SK-N-SH (cell line): Measurements from ENCODE around the gene LCN9. TPM values are rescaled to one million over a fixed set of nuclear protein-coding genes. Genes with fewer than 3 reads are reported as not detected.

Experiments used
- CTCF ChIA-PET: fragments of 300-600, 350-600 bp; formaldehyde crosslinking; extraction: SDS; loops from one replicate; lab custom pipeline; 2021; lab: Yijun Ruan, JAX
- POLR2A ChIA-PET: fragments of 350-600 bp; sonication (Branson Sonifier 250); formaldehyde crosslinking; extraction: SDS; loops from one replicate; lab custom pipeline; 2020; ENCODE audit warnings: antibody characterized with exemption, inconsistent platforms; lab: Yijun Ruan, JAX
- DNase-seq: peaks from one replicate; pipeline ENCODE4 v3.0.0; 2012
- H2AFZ ChIP-seq: fragments of 200-600 bp; sonication (generic); 2 replicates; pipeline ENCODE4 v1.8.1; 2016; ENCODE audit warnings: antibody characterized with exemption, mild to moderate bottlenecking, low read depth
- H3F3A ChIP-seq: fragments of 200-600 bp; sonication (generic); replicated peaks from 2 replicates; pipeline ENCODE3; 2016; ENCODE audit warnings: antibody characterized with exemption, mild to moderate bottlenecking; ENCODE audit not compliant: insufficient read depth
- H3K27ac ChIP-seq, 2 experiments: fragments of 200-500 bp in 1 of 2; fragments of 200-600 bp in 1 of 2; sonication (Bioruptor generic) in 1 of 2; sonication (generic), shearing (Covaris generic) in 1 of 2; 2 replicates each; pipeline versions ENCODE4 v1.5.1 to v1.6.1; 2014 to 2016; ENCODE audit warnings: low read depth in 2 of 2, inconsistent platforms in 1 of 2, low read length in 1 of 2, mild to moderate bottlenecking in 1 of 2, mixed read lengths in 1 of 2
- H3K27me3 ChIP-seq: fragments of 200-600 bp; sonication (generic), shearing (Covaris generic); 2 replicates; pipeline ENCODE4 v1.6.1; 2016; ENCODE audit warnings: mixed run types; ENCODE audit not compliant: insufficient read depth
- H3K36me3 ChIP-seq, 2 experiments: fragments of 200-500 bp in 1 of 2; fragments of 200-600 bp in 1 of 2; sonication (Bioruptor generic) in 1 of 2; sonication (generic) in 1 of 2; replicated peaks in 1 of 2; 2 replicates each; pipeline versions ENCODE3 to v1.5.1; 2014 to 2016; ENCODE audit warnings: low read length in 1 of 2, mild to moderate bottlenecking in 1 of 2; ENCODE audit not compliant: insufficient read depth in 2 of 2, control insufficient read depth in 1 of 2
- H3K4me1 ChIP-seq, 2 experiments: fragments of 200-500 bp in 1 of 2; fragments of 200-600 bp in 1 of 2; sonication (Bioruptor generic) in 1 of 2; sonication (generic), shearing (Covaris generic) in 1 of 2; 2 replicates each; pipeline versions ENCODE4 v1.5.1 to v1.6.1; 2014 to 2016; ENCODE audit warnings: low read depth in 1 of 2, low read length in 1 of 2, mixed run types in 1 of 2; ENCODE audit not compliant: insufficient read depth in 2 of 2, control insufficient read depth in 1 of 2
- H3K4me2 ChIP-seq: fragments of 200-600 bp; sonication (generic), shearing (Covaris generic); 2 replicates; pipeline ENCODE4 v1.6.1; 2017; ENCODE audit warnings: mixed run types
- H3K4me3 ChIP-seq, 2 experiments: fragments of 200-500 bp in 1 of 2; fragments of 200-600 bp in 1 of 2; sonication (Bioruptor generic) in 1 of 2; sonication (generic), shearing (Covaris generic) in 1 of 2; 2 replicates each; pipeline versions ENCODE4 v1.5.1 to v1.8.1; 2014 to 2016; ENCODE audit warnings: low read depth in 2 of 2, inconsistent platforms in 1 of 2, low read length in 1 of 2, mild to moderate bottlenecking in 1 of 2, mixed read lengths in 1 of 2, moderate library complexity in 1 of 2
- H3K79me2 ChIP-seq: fragments of 200-600 bp; sonication (generic); 2 replicates; pipeline ENCODE4 v1.8.1; 2017; ENCODE audit warnings: mild to moderate bottlenecking; ENCODE audit not compliant: insufficient read depth
- H3K9ac ChIP-seq: fragments of 200-600 bp; sonication (generic); 2 replicates; pipeline ENCODE4 v1.6.1; 2017; ENCODE audit warnings: mixed run types
- H3K9me2 ChIP-seq: fragments of 200-600 bp; sonication (generic); 2 replicates; pipeline ENCODE4 v1.6.1; 2017; ENCODE audit warnings: mixed run types
- H3K9me3 ChIP-seq: fragments of 200-600 bp; sonication (generic); 2 replicates; pipeline ENCODE4 v1.6.1; 2017; ENCODE audit warnings: mixed run types, mild to moderate bottlenecking, moderate library complexity
- H4K20me1 ChIP-seq: fragments of 200-600 bp; sonication (generic); 2 replicates; pipeline ENCODE4 v1.6.1; 2017; ENCODE audit warnings: mild to moderate bottlenecking, mixed run types; ENCODE audit not compliant: insufficient read depth
- CHD2 ChIP-seq: fragments of 150-350 bp; IDR thresholded peaks from 2 replicates; pipeline ENCODE4 v1.6.1; 2018; ENCODE audit warnings: low read length; ENCODE audit not compliant: partially characterized antibody
- EP300 ChIP-seq, 2 experiments: IDR thresholded peaks; 2 replicates each; pipeline versions ENCODE4 v1.4.0 to v1.6.1; 2012; ENCODE audit warnings: borderline replicate concordance in 1 of 2, low read depth in 1 of 2, low read length in 1 of 2
- FOXM1 ChIP-seq: IDR thresholded peaks from 2 replicates; pipeline ENCODE4 v1.4.0; 2012; ENCODE audit warnings: low read depth, mild to moderate bottlenecking
- GABPA ChIP-seq: IDR thresholded peaks from 2 replicates; pipeline ENCODE4 v1.4.0; 2012; ENCODE audit warnings: low read depth, mild to moderate bottlenecking
- GATA2 ChIP-seq: sonication (generic); formaldehyde crosslinking; IDR thresholded peaks from 2 replicates; pipeline ENCODE4 v1.5.0; 2020; ENCODE audit warnings: mild to moderate bottlenecking, missing genetic modification reagents
- NFIC ChIP-seq: IDR thresholded peaks from 2 replicates; pipeline ENCODE4 v1.4.0; 2012; ENCODE audit warnings: borderline replicate concordance
- POLR2AphosphoS5 ChIP-seq: IDR thresholded peaks from 2 replicates; pipeline ENCODE4 v1.6.1; 2012; ENCODE audit warnings: low read depth, low read length
- RXRA ChIP-seq: IDR thresholded peaks from 2 replicates; pipeline ENCODE4 v1.4.0; 2012; ENCODE audit warnings: low read depth, mild to moderate bottlenecking, borderline replicate concordance
- TAF1 ChIP-seq: IDR thresholded peaks from 2 replicates; pipeline ENCODE4 v1.6.1; 2012; ENCODE audit warnings: low read depth, mild to moderate bottlenecking, low read length, moderate library complexity, borderline replicate concordance
- TCF12 ChIP-seq: IDR thresholded peaks from 2 replicates; pipeline ENCODE4 v1.4.0; 2012
- YY1 ChIP-seq: IDR thresholded peaks from 2 replicates; pipeline ENCODE4 v1.4.0; 2012; ENCODE audit warnings: low read depth, mild to moderate bottlenecking
- WGBS: methylation state at CpG from one replicate; pipeline ENCODE4 v1.1.6; 2017; ENCODE audit warnings: low lambda C conversion rate; 5-methylcytosine and 5-hydroxymethylcytosine counted together
- polyA plus RNA-seq, 3 experiments: library from polyadenylated mRNA; depleted of rRNA; stranded (reverse); fragments of >200 nt; gene quantifications; 2 replicates each; pipeline ENCODE4 v1.2.3, GENCODE V29; 2012
- TF ChIP-seq, protein P1 (sequence below): IDR thresholded peaks from 2 replicates; pipeline ENCODE4 v1.6.1; 2012; ENCODE audit warnings: mild to moderate bottlenecking, low read depth, low read length, moderate library complexity
- TF ChIP-seq, protein P2 (sequence below): IDR thresholded peaks from 2 replicates; pipeline ENCODE4; 2012
- TF ChIP-seq, protein P3 (sequence below): fragments of 150-350 bp; IDR thresholded peaks from 2 replicates; pipeline ENCODE4 v1.6.1; 2017; ENCODE audit warnings: antibody characterized with exemption, low read length, low read depth, borderline replicate concordance

Gene LCN9
- polyA plus RNA-seq, 1 of the 3 experiments (the other 2 are of a cell fraction): not detected

DNA sequence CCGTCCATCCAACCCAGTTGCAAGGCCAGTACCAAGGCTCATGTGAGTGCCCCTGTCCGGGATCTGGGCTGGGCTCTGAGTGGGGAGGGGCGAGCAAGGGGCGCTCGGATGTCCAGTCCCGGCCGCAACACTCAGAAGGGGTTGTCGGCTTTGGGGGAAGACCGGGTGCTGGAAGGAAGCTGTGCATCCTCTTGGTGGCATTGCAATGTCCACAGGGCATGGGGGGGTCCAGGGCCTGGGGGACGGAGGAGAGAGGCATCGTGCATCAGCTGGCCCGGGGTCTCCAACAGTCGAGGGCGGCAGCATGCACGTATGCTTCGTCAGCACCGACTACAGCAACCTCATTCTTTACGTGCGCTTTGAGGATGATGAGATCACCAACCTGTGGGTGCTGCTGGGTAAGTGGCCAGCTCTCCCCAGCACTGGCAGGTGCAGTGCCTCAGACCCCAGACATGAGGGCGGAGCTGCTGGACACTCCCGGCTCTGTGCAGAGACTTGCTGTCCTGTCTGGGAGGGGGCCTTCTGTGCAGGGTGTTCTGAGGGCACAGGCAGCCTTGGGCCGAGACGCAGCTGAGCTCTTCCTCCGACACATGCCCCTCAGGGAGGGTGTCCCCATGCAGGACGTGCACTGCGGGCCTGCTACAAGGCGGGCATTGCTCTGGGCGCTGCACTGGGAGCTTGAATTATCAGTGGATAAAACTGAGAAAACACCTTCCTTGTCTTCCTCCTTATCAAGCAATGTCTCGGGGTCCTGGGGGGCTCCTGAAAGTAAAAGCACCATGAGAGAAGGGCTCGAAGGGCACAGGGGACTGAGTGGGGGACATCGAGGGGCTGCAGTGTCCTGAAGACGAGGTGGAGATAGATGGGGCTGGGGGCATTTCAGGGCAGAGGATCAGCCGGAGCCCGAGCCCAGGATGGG, 46.2 kb upstream of the LCN9 start:
- TF ChIP-seq POLR2AphosphoS5 (no peak), NFIC (no peak), TCF12 (no peak), YY1 (no peak), RXRA (no peak), TAF1 (no peak), FOXM1 (no peak), GABPA (no peak), EP300 (IDR thresholded peaks at IDR 0.05; ENCODE audit: borderline replicate concordance in 1 of 2, low read depth in 1 of 2, low read length in 1 of 2) (no peak), CHD2 (no peak), GATA2 (CRISPR knock-in tag) (no peak)
- TF ChIP-seq, protein P1, sequence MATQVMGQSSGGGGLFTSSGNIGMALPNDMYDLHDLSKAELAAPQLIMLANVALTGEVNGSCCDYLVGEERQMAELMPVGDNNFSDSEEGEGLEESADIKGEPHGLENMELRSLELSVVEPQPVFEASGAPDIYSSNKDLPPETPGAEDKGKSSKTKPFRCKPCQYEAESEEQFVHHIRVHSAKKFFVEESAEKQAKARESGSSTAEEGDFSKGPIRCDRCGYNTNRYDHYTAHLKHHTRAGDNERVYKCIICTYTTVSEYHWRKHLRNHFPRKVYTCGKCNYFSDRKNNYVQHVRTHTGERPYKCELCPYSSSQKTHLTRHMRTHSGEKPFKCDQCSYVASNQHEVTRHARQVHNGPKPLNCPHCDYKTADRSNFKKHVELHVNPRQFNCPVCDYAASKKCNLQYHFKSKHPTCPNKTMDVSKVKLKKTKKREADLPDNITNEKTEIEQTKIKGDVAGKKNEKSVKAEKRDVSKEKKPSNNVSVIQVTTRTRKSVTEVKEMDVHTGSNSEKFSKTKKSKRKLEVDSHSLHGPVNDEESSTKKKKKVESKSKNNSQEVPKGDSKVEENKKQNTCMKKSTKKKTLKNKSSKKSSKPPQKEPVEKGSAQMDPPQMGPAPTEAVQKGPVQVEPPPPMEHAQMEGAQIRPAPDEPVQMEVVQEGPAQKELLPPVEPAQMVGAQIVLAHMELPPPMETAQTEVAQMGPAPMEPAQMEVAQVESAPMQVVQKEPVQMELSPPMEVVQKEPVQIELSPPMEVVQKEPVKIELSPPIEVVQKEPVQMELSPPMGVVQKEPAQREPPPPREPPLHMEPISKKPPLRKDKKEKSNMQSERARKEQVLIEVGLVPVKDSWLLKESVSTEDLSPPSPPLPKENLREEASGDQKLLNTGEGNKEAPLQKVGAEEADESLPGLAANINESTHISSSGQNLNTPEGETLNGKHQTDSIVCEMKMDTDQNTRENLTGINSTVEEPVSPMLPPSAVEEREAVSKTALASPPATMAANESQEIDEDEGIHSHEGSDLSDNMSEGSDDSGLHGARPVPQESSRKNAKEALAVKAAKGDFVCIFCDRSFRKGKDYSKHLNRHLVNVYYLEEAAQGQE: no peak
- TF ChIP-seq, protein P2, sequence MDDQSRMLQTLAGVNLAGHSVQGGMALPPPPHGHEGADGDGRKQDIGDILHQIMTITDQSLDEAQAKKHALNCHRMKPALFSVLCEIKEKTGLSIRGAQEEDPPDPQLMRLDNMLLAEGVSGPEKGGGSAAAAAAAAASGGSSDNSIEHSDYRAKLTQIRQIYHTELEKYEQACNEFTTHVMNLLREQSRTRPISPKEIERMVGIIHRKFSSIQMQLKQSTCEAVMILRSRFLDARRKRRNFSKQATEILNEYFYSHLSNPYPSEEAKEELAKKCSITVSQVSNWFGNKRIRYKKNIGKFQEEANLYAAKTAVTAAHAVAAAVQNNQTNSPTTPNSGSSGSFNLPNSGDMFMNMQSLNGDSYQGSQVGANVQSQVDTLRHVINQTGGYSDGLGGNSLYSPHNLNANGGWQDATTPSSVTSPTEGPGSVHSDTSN: no peak
- TF ChIP-seq, protein P3, sequence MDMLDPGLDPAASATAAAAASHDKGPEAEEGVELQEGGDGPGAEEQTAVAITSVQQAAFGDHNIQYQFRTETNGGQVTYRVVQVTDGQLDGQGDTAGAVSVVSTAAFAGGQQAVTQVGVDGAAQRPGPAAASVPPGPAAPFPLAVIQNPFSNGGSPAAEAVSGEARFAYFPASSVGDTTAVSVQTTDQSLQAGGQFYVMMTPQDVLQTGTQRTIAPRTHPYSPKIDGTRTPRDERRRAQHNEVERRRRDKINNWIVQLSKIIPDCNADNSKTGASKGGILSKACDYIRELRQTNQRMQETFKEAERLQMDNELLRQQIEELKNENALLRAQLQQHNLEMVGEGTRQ: no peak

More for the DNA sequence above, 46.2 kb upstream of the LCN9 start:
- Histone ChIP-seq H4K20me1 (no peaks in the 10 kb centered on the region), H3K4me2 (no peak overlapping the region), H3K27me3 (no peaks in the 10 kb centered on the region), H3K79me2 (no peaks in the 10 kb centered on the region), H3K4me1 (peaks cover 0 to 9% of the 10 kb centered on the region in 2 experiments; a peak in 1 of 4 replicates), H3F3A (no peaks in the 10 kb centered on the region), H3K9me2 (no peaks in the 10 kb centered on the region), H3K9me3 (no peaks in the 10 kb centered on the region), H3K27ac (no peak overlapping the region), H3K4me3 (no peak overlapping the region), H3K36me3 (no peaks in the 10 kb centered on the region), H2AFZ (no peak overlapping the region), H3K9ac (no peak overlapping the region)
- CTCF ChIA-PET: interaction anchor here (0.8 to 1.8 kb wide), 6 partner anchors 10 to 30 kb away, joined by 3 to 8 read pairs (median 3); no protein-coding TSS in a partner anchor
- POLR2A ChIA-PET: no interaction called here
- peak; percentile 23 for DNase-seq
- 50% methylated on average over 15 of the region's 34 CpGs for WGBS
